ENCODE results near the gene EDNRB.
A peak's percentile ranks its signal among the peaks of the same experiment; 100 is the strongest.
"Not testable (repeated sequence)": the region's sequence is repeated elsewhere in the genome, so short reads cannot be mapped to it uniquely, and the experiment has no call there.

EDNRB gene

DNA sequence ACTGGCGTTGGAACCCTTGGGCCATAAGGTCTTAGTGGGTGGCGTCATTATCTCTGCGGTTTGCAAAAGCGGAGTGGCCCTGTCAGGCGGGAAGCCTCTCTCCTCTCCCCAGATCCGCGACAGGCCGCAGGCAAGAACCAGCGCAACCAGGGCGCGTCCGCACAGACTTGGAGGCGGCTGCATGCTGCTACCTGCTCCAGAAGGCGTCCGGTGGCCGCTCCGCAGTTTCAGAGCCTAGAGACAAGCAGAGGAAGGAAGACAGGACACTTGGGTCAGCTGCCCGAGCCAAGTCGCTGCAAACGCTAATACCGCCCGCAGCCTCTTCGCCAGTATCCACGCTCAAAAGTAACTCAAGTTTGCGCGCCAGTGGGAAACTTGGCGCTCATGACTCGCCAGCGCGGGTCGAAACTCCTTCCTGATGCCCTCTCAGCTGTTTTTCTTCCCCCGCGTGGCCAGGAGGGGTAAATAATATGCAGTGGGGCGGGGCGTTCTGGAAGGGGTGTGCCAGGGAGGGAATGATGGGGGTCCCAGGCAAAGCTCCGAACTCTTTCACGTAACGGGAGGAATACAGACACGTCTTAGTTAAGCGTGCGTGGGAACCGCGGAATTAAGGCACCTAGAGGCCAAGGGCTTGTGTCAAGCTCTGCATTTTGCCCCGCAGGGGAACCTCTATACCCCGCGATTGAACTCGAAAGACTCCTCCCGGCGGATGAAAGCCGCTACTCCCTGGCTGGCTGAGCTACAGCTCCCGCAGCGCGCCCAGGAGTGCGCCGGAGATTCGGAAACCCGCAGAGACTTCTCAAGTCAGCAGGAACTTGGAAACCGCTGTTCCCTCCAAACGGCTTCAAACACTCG lies at the start of gene EDNRB:
Gene EDNRB, minus strand, starts transcription at position 441 of the 855 bp plus-strand sequence. Its CDS starts 258 bp downstream, at position 183.
- no peak for DNase-seq

- no peak for DNase-seq
These were observed 48.0 kb upstream of the EDNRB start for GRCh38 chr13:77966671-77967070.

- no peak for DNase-seq
These were observed 34.1 kb upstream of the EDNRB start for GRCh38 chr13:77952737-77953136.

DNA sequence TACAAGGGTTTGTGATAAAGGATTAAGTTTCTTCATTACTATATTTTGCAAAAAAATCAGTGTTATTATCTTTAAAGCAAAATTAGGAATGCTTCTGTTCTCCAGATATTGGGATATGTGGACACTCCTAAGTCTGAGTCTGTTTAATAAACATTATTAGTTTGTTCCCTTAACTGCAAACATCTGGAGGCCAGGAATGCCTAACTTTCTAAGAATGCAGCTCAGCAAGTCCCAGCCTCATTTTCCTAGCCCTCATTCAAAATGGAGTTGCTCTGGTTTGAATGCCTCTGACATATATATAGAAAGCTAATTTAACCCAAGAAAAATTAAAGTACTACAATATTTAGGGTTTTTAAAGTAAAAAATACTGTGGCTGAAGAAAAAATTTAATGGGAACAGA lies 33.6 kb upstream of the EDNRB start:
- no peak for DNase-seq

GRCh38 chr13:77946522-77946921 lies 27.9 kb upstream of the EDNRB start:
- DNase-seq: no peak

DNA sequence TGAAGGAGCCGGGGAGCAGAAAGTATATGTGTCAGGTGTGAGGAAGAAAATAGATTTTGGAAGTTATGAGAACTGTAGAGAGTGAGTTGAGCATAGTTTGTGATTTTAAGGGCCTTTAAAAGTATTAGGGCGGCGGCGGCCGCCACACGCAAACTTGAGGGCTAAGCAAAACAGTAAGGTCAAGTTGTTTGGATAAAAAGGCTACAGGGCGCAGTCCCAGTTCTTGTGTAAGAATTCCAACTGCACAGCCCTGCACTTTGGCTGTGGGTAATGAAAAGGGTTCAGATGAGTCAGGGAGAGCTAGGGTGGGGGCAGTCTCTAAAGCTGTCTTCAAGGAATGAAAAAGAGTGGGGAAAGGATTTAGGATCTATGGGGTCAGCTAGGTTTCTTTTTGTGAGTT lies 16.4 kb upstream of the EDNRB start:
- DNase-seq: not testable (repeated sequence)

DNA sequence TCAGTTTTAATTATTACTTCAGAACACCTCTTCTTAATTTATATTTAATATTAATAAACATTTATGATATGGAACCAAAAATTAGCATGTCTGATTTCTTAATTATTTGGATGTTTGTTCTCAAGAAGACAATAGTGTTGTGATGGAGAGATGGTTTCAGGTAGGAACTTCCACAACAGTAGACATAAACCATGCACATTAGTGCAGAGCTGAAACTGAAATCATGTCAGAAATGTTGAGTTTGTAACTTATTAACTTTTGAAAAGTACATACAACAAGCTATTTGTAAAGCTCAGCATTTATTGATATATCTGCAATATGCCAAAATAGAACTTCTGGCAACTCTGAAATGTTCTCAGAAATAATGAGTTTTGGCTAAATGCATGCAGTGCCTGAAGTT lies 11.8 kb upstream of the EDNRB start:
- no peak for DNase-seq

GRCh38 chr13:77928909-77929308 lies 10.3 kb upstream of the EDNRB start:
- DNase-seq: no peak

GRCh38 chr13:77925616-77926015 lies 7.0 kb upstream of the EDNRB start:
- no peak for DNase-seq

DNA sequence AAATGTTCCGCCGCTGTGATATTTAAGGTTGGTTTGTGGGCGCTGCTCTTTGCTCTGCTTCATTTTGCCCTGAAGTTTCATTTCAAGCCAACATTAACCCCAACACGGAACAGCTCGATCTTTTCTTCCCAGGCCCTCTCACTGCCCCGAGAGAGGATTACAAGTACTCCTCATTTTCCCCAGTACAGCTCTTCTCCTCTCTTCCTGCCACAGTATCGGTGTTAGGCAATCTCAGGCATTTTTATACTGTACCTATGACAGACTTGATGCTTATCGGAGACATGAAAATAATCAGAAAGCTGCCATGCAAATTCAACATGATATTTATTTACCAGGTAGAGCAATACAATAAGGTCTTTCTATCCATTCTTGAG lies 1.3 kb upstream of the EDNRB start:
- no peak for DNase-seq

- no peak for DNase-seq
These were observed 752 bp upstream of the EDNRB start for GRCh38 chr13:77919246-77919920.

DNA sequence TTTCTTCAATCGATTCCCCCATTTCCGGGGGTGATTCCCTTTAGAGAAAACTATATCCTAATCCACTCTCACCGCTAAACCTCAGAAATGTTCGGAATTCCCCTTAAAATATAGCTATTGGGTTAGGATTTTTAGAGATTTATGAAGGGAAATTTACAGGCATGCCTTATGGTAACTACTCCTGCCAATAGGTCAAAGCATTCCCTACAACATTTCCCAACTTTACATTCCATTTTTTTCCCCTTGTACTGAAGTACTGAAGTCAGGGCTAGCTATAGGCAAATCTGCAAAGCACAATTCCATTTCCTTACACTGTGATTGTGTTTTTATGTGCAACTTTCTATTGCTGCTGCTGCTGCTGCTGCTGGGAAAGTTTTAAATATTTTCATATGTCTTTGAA lies 2.1 kb downstream of the EDNRB start:
- DNase-seq: no peak

DNA sequence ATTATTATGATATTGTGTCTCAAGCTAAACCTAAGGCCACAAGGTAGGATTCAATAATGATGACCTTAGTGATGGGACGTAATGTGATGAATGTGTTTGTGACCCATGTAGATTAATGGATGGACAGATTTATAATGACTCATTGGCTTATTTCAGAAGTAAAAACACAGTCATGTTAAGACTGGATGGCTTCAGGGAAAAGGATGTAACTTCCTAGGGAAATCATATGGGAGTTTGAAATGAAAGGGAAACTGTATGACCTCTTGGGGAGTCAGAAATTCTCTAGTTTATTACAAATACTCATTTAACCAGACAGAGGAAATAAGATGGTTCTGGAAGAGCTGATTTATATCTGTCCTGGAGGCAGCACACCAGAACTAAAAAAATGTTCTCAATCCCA lies 2.9 kb downstream of the EDNRB start:
- no peak for DNase-seq

DNA sequence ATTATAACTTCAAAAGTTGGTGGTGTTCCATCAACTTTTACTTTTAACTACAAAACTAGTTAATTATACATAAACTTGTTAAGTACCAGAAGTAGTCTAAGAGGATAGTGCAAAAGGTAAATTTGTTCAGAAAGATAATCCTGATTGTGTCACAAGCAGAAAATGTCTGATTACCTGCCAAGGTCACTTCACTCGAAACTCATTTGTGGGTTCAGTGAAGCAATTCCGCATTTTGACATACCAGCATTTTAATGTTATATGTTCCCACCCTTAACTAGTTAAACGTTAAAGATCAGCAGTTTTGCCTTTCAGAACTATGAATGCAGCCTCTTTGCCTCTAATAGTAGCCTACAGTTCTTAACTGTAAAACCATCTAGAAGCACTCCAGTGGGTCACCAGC lies 5.6 kb downstream of the EDNRB start:
- DNase-seq: no peak

DNA sequence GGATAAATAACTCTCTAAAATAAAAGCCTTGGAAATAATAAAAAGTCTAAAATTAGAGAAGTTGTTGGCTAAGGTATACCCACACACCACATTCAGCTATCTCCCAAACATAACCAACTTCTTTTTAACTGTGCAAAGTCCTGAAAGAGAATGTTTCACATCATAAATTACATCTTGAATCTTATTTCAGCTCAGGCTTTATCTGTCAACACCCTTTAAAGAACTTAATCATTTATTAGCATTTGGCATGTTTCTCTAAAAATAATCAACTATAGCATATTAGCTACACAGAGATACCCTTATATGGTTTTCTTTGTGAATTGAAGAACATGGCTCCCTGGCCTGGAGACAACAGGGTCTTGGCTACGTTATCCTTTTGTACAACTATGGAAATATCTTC lies 6.9 kb downstream of the EDNRB start:
- DNase-seq: no peak

DNA sequence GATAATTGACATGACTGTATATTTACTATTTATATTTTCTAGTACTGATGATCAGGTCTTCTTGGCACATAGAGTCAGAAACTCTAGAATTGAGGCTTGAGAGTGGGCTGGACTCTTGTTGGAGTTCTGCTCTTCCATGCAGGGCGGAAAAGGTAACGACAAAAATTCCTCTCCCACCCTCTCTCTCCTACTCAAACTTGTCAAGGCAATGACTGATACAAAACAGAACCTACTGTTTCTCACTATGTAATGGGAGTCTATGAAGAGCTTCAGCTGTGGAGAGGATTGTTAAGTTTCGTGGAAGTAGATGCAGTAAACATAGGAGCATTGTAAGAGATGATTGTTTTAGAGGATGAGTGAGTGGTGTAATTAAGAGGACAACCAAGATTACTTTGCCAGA lies 8.8 kb downstream of the EDNRB start:
- no peak for DNase-seq

DNA sequence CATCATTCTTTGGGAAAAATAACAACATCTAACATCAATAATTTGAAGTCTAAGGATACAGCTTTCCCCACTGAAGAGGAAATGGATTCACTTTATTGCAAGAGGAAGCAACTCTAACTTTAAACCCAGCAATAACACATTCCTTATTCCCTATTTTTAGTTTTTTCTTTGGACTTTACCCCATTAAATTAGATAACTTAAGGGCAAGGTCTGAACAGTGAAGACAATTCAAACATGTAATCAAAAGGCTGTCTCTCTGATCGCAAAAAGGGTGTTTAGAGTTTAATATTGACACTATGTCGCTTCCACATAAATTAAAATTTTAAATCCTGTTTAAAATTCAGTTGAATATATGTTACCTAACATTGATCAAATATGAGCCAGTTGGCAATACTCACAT lies 10.1 kb downstream of the EDNRB start:
- no peak for DNase-seq

DNA sequence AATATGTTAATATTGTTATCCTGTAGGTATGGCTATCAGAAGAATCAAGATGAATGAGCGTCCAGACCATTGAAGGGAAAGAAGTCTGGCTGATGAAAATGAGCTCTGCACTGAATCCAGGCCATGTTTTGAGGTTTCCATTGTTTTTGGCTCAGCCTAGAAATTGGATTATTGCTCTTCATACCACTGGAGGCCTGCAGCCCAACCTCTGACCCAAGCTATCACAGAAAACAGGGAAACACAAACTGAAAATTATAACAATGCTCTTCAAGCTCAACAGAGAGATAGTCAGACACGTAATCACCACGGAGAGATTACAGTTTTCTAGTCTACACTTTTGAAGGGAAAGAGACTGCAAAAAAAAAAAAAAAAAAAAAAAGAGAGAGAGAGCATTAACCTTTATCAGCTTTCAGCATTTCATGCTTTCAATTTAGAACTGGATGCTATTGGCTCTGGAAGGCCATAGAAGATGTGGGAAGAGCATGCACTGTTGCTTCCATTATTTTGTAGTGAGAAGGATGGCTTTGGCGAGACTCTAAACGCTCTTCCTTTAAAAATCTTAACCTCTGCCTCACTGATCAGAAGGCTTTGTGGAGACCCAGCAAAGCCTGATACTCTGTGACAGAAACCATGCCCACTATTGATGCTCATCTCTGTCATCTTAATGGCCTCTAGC lies 10.8 kb downstream of the EDNRB start:
- no peak for DNase-seq

GRCh38 chr13:77904031-77904430 lies 14.6 kb downstream of the EDNRB start:
- DNase-seq: no peak

DNA sequence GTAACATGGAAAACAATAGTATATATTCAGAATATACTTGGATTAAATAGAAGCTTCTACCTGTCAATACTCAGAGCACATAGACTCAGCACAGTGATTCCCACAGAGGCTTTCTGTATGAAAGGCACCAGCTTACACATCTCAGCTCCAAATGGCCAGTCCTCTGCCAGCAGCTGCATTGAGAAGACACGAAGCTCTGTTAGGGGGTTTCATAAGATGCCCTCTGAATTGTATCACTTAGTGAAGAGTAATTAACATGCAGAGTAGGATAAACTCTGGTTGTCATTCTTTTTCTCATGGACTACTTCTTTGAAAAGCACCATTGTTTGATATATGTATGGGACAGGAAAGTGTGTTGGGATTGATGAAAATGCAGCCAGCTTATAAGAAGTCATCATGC lies 15.2 kb downstream of the EDNRB start:
- DNase-seq: no peak

GRCh38 chr13:77902319-77902963 lies 16.2 kb downstream of the EDNRB start:
- no peak for DNase-seq

DNA sequence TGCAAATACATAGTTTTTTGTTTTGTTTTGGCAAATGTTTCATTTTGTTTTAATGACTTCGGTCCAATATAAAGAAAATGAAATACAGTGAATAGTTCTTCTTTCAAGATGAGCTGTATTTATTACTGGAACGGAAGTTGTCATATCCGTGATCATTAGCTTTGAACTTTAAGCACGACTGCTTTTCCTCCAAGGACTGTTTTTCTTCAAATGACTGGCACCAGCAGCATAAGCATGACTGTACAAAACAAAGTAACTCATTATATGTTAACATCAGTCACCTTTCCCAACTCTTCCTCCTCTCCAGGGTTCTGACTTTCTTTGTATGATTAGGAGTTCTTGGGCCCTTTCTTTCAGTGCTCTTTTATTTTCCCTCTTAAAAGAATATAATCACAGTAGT lies 20.5 kb downstream of the EDNRB start:
- peak; percentile 12 for DNase-seq

- no peak for DNase-seq
These were observed 21.7 kb downstream of the EDNRB start for GRCh38 chr13:77896977-77897376.

- DNase-seq: no peak
These were observed 22.1 kb downstream of the EDNRB start for GRCh38 chr13:77896536-77896935.
